ENCODE data around the gene LCE6A. TPM values are rescaled to one million over a fixed set of nuclear protein-coding genes. Genes with fewer than 3 reads are reported as not detected.

LCE6A gene, protein sequence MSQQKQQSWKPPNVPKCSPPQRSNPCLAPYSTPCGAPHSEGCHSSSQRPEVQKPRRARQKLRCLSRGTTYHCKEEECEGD
- total RNA-seq, result not detected in 2 replicates

DNA sequence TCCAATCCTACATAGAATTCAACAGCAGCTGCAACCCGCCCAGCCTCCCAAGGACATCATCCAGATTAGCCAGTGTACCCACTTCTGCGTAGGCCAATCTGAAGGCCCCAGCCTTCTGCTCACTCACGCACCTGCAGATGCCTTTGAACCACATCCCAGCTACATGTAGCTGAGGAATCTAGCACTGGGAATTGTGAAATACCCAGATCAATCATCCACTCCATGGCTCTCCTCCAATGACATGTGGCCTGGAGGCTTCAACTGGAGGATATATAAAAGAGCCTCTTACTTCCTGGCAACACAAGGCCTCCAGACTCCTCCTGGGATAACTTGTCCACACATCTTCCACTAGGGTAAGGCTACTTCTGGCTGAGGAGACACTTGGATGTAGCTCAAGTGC is at the start of gene LCE6A:
Gene LCE6A, plus strand, starts transcription at position 301 of the 400 bp plus-strand sequence. CDS start 665 bp downstream, outside the sequence.

DNA sequence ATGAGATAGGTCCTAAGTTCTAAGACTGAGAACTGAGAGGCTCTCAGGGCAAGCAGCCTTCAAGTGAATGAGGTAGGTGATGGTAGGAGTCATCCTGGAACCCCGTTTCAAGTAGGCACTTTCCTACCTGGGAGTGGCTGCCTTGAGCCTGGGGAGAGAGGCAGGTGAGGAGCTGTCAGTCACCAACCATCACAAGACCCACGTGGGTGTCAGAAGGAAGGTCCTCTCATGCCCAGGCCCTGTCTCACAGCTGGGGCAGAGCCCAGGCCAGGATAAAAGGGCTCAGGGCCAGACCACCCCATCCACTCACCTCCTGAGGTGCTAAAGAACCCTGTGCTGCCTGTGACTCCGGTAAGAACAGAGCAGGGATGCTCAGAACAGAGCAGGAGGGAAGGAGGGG is 46.2 kb upstream of the LCE6A start, which contains the start of gene LCE1D:
Gene LCE1D, plus strand, starts transcription at position 301 of the 400 bp plus-strand sequence. CDS start 1,074 bp downstream, outside the sequence.

DNA sequence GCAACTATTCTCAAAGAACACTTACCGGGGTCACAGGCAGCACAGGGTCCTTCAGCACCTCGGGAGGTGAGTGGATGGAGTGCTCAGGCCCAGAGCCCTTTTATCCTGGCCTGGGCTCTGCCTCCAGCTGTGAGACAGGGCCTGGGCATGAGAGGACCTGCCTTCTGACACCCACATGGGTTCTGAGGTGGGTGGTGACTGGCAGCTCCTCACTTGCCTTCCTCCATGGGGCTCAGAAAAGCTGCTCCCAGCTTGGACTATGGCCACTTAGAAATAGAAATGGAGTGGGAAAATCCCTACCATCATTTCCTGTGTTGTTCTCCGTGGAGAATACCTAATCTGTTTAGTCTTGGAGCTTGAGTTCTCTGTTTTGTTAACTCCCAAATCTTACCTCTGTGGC is 36.1 kb upstream of the LCE6A start, which contains the start of gene LCE1C:
Gene LCE1C, minus strand, starts transcription at position 76 of the 400 bp plus-strand sequence. CDS start 1,173 bp downstream, outside the sequence.

DNA sequence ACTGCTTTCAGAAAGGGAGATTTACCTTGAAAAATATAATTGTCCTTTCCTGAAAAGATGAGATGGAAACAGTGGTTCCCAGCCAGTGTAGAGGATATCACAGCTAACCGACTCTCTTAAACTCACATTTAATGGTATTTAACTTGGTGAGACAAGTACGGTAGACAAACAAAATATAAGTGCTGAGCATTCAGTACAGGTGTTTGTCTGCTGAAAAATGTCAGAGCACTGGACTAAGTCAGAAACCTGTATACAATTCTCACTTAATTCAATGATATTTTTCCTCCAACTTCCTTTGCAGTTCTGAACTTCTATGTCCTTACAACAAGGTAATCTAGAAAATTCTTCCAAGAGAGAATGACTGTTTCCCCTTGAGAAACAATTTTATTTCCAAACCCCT is 31.0 kb upstream of the LCE6A start, which contains the start of gene LCE1B:
Gene LCE1B, plus strand, starts transcription at position 301 of the 400 bp plus-strand sequence. CDS start 476 bp downstream, outside the sequence.

DNA sequence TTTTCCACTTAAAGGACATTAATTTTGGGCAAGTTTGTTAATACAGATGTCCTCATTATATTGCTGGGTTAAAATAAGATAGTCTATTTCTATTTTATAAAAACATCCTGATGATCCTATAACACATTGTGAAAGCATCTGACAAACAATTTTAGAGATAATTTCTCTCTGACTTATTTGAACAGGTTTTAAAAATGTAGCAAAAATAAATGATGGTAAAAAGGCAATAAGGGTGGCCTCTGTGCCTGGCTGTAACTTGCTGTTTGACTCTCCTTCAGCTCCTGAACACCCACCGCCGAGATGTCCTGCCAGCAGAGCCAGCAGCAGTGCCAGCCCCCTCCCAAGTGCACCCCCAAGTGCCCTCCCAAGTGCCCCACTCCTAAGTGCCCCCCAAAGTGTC is 15.5 kb upstream of the LCE6A start, which contains the start of gene LCE1A:
Gene LCE1A, plus strand, starts transcription at position 301 of the 400 bp plus-strand sequence. Its CDS starts 0 bp downstream, at position 301.

DNA sequence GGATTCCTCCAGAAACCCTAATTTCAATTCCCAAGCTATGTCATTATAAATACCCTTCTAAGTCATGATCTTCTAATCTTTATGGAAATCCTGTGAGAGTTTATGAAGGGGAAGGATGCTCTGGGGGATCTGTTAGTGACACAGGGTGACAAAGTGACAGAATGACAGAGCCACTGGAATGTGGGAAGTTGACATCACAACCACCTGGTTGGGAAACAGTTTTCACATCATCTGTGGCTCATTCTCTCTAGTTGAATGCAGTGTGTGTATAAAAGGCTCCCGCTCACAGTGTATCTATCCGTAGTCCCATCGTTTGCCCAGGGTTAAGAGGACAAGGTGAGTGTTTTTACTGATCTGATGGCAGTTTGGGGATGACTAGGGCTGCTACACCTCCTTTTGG is 17.0 kb downstream of the LCE6A start, which contains the start of gene LCE7A:
Gene LCE7A, plus strand, starts transcription at position 301 of the 400 bp plus-strand sequence. CDS start 702 bp downstream, outside the sequence.

DNA sequence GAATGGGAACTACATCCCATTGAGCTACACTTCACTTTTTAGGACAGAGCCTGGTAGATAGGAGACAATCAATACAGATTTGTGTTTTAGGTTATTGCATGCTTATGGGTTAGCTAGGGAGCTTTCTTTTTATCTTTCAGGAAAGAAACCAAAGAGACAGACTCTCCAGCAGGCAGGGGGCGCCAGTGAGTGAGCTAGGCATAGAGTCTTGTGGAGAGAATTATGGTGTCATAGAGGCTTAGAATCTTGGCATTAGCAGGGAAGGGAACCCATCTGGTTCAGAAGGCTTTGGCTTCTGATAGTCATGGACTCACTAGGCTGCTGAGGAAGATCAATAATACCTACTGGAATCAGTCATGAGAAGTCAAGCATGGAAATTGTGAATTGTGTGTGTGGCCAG is 35.4 kb downstream of the LCE6A start, which contains the start of gene SMCP:
Gene SMCP, plus strand, starts transcription at position 281 of the 400 bp plus-strand sequence. CDS start 6,101 bp downstream, outside the sequence.

Other genes with a start within 250 kb of the LCE6A start
- not detected in 2 replicates for gene LCE3C, start 242.6 kb upstream of the LCE6A start, total RNA-seq
- gene LCE3B, start 229.0 kb upstream of the LCE6A start, total RNA-seq, result not detected in 2 replicates
- gene LCE3A, start 219.8 kb upstream of the LCE6A start, total RNA-seq, result not detected in 2 replicates
- not detected in 2 replicates for gene LCE2D, start 179.5 kb upstream of the LCE6A start, total RNA-seq
- gene LCE2C, start 167.6 kb upstream of the LCE6A start, total RNA-seq, result not detected in 2 replicates
- gene LCE2B, start 156.7 kb upstream of the LCE6A start, total RNA-seq, result not detected in 2 replicates
- not detected in 2 replicates for gene LCE2A, start 144.5 kb upstream of the LCE6A start, total RNA-seq
- gene LCE4A, start 134.7 kb upstream of the LCE6A start, total RNA-seq, result not detected in 2 replicates
- gene KPRP, start 84.8 kb upstream of the LCE6A start, total RNA-seq, result not detected in 2 replicates
- not detected in 2 replicates for gene LCE1F, start 67.7 kb upstream of the LCE6A start, total RNA-seq
- not detected in 2 replicates for gene LCE1E, start 56.6 kb upstream of the LCE6A start, total RNA-seq
- not detected in 2 replicates for gene LCE1D, start 46.1 kb upstream of the LCE6A start, total RNA-seq
- not detected in 2 replicates for gene LCE1C, start 36.2 kb upstream of the LCE6A start, total RNA-seq
- gene LCE1B, start 30.9 kb upstream of the LCE6A start, total RNA-seq, result not detected in 2 replicates
- gene LCE1A, start 15.4 kb upstream of the LCE6A start, total RNA-seq, result not detected in 2 replicates
- not detected in 2 replicates for gene LCE7A, start 17.1 kb downstream of the LCE6A start, total RNA-seq
- gene SMCP, start 35.5 kb downstream of the LCE6A start, total RNA-seq, result not detected in 2 replicates
- gene IVL, start 65.7 kb downstream of the LCE6A start, total RNA-seq, result not detected in 2 replicates
- not detected in 2 replicates for gene SPRR5, start 104.3 kb downstream of the LCE6A start, total RNA-seq
- gene SPRR4, start 127.8 kb downstream of the LCE6A start, total RNA-seq, result not detected in 2 replicates
- not detected in 2 replicates for gene SPRR1A, start 141.2 kb downstream of the LCE6A start, total RNA-seq
- not detected in 2 replicates for gene SPRR3, start 158.9 kb downstream of the LCE6A start, total RNA-seq
- gene SPRR1B, start 188.3 kb downstream of the LCE6A start, total RNA-seq, result not detected in 2 replicates
- not detected in 2 replicates for gene SPRR2D, start 198.3 kb downstream of the LCE6A start, total RNA-seq
- gene SPRR2A, start 214.7 kb downstream of the LCE6A start, total RNA-seq, result not detected in 2 replicates
- gene SPRR2B, start 228.8 kb downstream of the LCE6A start, total RNA-seq, result not detected in 2 replicates